Brain microvascular endothelial cell (primary cell): Measurements from ENCODE around the gene LRRC7.

Experiments used
- DNase-seq: peaks from one replicate; pipeline ENCODE4 v3.0.0-alpha.2; 2020
- H3K27ac ChIP-seq: fragments of 250-450 bp; sonication (Bioruptor Pico); 2 replicates; pipeline ENCODE4 v1.5.1; 2020; ENCODE audit warnings: mild to moderate bottlenecking, moderate library complexity
- H3K27me3 ChIP-seq: fragments of 250-450 bp; sonication (Bioruptor Pico); replicated peaks from 2 replicates; pipeline ENCODE4 v1.5.1; 2020; ENCODE audit warnings: mild to moderate bottlenecking
- H3K36me3 ChIP-seq: fragments of 250-450 bp; sonication (Bioruptor Pico); replicated peaks from 2 replicates; pipeline ENCODE4 v1.5.1; 2020; ENCODE audit warnings: mild to moderate bottlenecking
- H3K4me3 ChIP-seq: 2 replicates; pipeline ENCODE4 v1.5.1; 2011; ENCODE audit warnings: low read depth, mild to moderate bottlenecking, control low read depth, low read length, moderate library complexity
- CTCF ChIP-seq: IDR thresholded peaks from 2 replicates; pipeline ENCODE4 v1.5.1; 2011; ENCODE audit warnings: low read depth, mild to moderate bottlenecking, moderate library complexity, low read length, control low read depth, inconsistent platforms; ENCODE audit errors: missing control alignments
- in situ Hi-C: cut with HindIII; loops from 2 replicates; pipeline ENCODE4 v1.10.0; 2017; ENCODE audit warnings: low sequenced_read_pairs, low pct_ligation_motif_present

Gene LRRC7

GRCh38 chr1:69755647-69756046 lies 187.9 kb downstream of the LRRC7 start:
- in situ Hi-C loops: no loop called here
- Histone ChIP-seq H3K4me3 (no peak overlapping the region), H3K36me3 (no peaks in the 10 kb centered on the region), H3K27me3 (no peaks in the 10 kb centered on the region), H3K27ac (no peak overlapping the region)
- DNase-seq: no peak
- no peak for TF ChIP-seq CTCF

GRCh38 chr1:69765951-69766350 lies 198.2 kb downstream of the LRRC7 start:
- Histone ChIP-seq H3K27me3 (no peaks in the 10 kb centered on the region), H3K27ac (no peak overlapping the region), H3K36me3 (no peaks in the 10 kb centered on the region), H3K4me3 (no peak overlapping the region)
- in situ Hi-C loops: no loop called here
- TF ChIP-seq CTCF: no peak
- no peak for DNase-seq

- no peak overlapping the region for H3K27ac ChIP-seq
- no peaks in the 10 kb centered on the region for H3K27me3 ChIP-seq
- no peak overlapping the region for H3K4me3 ChIP-seq
- H3K36me3 ChIP-seq: no peaks in the 10 kb centered on the region
- DNase-seq: no peak
- no peak for TF ChIP-seq CTCF
- in situ Hi-C loops: no loop called here
Measured at GRCh38 chr1:69766431-69767180, 198.9 kb downstream of the LRRC7 start.

GRCh38 chr1:69776555-69776954 lies 208.8 kb downstream of the LRRC7 start:
- Histone ChIP-seq H3K36me3 (no peaks in the 10 kb centered on the region), H3K27me3 (no peaks in the 10 kb centered on the region), H3K4me3 (no peak overlapping the region), H3K27ac (no peak overlapping the region)
- no peak for DNase-seq
- TF ChIP-seq CTCF: no peak
- in situ Hi-C loops: no loop called here

- H3K36me3 ChIP-seq: no peaks in the 10 kb centered on the region
- H3K27me3 ChIP-seq: no peaks in the 10 kb centered on the region
- H3K4me3 ChIP-seq: no peak overlapping the region
- TF ChIP-seq CTCF: no peak
- in situ Hi-C loops: no loop called here
- H3K27ac ChIP-seq: no peak overlapping the region
- no peak for DNase-seq
Measured at GRCh38 chr1:69777423-69777822, 209.7 kb downstream of the LRRC7 start.

- in situ Hi-C loops: no loop called here
- Histone ChIP-seq H3K36me3 (no peaks in the 10 kb centered on the region), H3K27me3 (no peaks in the 10 kb centered on the region), H3K4me3 (no peak overlapping the region), H3K27ac (no peak overlapping the region)
- no peak for TF ChIP-seq CTCF
- no peak for DNase-seq
Measured at GRCh38 chr1:69777971-69778370, 210.2 kb downstream of the LRRC7 start.
